COLO668 (cell line): ENCODE results near the gene ARFGAP1.

Experiments
- DNase-seq: peaks from one replicate; lab custom pipeline; 2025; ENCODE audit not compliant: unreplicated experiment; lab: John Stamatoyannopoulos, UW

ARFGAP1 gene

DNA sequence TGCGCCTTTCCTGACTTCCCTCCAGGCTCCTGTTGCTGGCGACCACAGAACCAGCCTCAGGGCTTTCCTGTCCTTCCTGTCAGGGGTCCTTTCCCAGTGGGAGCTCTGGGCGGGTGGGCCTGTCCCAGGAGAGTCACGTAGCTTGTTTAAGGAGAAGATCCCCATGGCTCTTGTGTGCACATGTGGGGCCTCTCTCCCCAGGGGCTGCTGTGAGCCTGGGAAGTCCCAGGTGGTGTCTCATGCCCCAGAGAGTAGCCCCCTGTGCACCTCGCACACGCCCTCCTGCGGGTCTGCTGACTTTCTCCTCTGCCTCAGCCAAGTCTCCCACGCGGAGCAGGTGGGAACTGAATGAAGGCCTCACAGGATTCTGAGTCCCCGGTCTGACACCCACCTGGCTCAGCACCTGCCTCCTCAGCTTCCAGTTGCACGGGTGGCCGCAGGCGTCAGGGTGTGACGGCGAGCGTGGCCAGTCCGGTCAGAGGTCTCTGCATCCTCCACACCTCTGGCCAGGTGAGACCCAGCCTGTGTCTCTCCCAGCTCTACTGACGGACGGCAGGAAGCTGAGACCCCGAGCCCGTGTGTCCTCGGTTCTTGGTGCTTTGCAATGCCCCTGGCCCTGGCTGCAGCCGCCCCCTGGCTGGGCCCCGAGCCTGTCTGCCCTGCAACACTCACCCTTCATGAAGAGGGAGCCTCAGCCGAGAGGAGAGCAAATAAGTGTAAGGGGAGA is 12.7 kb upstream of the ARFGAP1 start:
- DNase-seq, result peak; percentile 28

DNA sequence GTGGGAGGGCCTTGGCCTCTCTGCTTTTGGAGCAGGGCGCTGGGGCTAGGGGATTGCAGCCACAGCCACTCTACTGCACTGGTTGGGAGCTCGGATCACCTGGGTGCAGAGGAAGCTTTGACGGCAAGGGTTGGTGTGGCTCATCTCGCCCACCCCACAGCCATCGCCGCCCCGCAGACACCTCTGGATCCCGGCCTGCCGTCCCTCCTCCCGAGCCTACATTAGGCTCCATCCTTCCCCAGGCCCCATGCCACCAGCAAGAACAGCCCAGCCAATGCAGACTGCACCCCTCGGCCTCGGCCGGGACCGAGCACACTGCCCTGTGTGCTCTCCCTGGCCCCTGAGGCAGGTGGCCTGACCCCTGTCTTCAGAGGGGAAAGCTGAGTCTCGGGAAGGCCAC is 12.1 kb upstream of the ARFGAP1 start:
- no peak for DNase-seq

DNA sequence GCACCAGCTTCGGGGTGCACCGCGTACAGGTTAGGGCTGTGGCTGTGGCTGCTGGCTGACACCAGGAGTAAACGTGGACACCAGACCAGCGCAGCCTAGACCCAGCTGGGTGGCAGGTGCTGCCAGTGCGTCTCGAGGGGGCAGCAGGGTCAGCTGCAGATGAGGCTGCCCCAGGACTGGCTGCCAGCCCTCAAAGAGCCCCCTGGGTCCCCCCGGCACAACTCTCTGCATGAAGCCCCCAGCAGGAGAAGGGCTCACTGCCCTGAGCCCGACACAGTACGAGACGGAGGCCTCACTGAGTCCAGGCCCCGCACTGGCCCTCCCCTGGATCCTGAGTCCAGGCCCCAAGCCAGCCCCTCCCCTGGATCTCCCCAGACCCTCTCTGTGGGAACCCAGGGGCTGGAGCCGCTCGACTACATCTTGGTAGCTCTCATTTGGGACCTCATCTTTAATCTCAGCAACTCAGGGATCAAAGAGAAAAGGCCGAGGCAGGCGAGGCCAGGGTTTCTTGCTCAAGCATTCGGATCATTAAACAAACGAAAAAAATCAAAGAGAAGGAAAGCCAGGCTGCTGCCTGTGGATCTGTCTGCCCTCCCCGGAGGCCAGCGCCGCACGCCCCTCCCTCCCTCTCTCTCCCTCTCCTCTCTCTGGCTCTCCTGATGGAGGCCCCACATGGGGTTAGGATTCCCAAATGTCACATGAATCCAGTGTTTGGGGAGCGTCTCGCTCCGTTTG is 11.4 kb upstream of the ARFGAP1 start:
- no peak for DNase-seq

DNA sequence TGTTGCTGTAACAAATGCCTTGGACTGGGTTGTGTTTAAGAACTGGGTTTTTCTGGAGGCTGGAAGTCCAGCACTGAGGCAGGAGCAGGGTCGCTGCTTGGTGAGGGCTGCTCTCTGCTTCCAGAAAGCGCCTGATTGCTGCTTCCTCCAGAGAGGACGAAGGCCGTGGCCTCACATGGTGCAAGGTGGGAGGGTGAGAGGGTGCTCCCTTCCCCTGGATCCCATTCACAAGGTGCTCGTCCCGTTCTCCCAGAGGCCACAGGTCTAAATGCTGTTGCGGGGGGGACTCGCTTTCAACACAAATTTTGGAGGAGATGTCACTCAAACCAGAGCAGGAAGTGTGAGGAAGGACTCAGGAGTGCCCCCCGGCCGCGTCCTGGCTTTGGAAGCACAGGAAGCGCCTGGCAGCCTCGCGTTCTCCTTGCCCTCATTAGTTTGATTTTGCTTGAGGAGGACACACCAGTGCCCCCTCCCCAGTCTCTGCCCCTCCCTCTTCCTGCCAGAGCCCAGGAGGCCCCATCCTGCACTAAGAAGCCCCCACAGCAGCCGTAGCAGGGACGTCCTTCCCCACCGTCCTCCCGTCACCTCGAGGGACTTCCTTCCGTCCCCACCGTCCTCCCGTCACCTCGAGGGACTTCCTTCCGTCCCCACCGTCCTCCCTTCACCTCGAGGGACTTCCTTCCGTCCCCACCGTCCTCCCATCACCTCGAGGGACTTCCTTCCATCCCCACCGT is 10.7 kb upstream of the ARFGAP1 start:
- no peak for DNase-seq

DNA sequence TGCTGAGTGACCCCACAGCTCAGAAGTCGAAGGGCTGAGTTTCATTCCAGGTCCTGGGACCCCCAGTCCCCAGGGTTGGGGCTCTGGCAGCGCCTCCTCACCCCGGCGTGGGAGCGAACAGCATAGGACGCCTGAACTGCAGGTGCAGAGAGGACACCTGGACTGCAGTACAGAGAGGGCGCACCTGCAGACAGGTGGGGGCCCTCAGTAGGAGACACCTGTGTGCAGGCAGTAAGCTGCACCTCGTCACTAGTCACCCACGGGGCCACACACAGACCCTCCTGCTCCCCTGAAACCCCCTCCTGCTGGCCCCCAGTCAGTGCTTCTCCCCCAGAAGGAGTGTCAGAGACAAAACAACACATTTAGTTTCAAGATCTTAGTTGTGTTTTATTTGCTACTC is 9.8 kb upstream of the ARFGAP1 start:
- peak; percentile 57 for DNase-seq

DNA sequence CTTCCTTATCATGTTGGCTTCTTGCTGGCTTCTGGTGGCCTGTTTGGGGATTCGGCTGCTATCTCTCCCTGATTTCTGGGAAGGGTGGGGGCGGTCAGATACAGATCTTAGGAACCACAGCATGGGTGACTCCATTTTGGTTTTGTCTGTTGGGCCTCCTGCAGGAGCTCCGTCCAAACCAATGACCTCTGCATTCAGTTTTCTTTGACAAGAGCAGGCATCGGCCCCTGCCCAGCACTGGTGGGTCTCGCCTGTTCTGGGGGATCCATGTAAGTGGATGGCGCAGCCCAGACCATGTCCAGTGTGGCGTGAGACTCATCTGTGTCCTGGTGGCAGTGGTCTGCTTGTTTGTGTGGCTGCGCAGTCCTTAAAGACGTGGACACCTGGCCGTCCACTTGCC is 8.6 kb upstream of the ARFGAP1 start:
- DNase-seq, result no peak

DNA sequence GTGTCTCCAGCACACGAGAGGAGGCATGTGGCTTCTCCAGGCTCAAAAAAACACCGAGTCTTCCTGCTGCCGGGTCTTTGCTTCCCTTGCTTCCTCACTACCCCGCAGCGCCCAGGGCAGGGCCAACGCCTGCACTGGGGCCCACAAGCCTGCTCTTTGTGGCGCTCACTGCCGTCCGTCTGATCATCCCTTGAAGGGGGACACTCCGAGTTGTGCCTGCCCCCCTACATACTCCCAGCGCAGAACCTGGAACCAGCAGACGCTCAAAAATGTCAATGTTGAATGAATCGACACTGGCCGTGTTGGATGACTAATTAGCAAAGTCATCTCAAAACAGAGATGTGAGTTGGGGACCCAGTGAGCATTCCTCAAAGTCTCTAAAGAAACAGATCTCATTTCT is 8.1 kb upstream of the ARFGAP1 start:
- DNase-seq, result no peak

DNA sequence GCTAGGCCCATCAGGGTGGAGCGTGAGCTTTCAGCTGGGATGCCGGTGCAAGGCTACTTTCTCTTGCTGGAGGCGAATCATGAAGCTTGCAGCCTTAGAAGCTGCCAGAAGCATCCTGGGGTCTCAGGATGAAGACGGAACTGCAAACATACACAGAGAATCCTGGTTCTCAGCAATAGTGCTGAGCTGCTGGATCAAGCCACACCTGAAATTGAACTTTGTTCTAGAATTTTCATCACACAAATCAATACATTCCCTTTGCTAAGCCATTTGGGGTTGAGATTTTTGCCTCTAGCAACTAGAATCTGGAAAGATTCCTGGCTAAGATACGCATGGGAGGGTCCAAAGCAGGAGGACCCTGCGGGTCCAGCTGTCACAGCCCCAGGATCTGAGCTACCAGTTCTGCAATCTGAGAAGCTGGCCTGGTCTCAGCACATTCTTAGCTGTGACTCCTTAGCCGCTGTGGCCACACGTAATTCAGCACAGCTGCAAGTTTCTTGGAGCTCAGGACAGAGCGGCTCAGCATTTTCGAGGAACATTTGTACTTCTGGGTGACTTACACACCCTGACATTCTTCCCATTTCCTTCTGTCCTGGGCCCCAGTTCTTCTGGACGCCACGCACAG is 6.6 kb upstream of the ARFGAP1 start:
- no peak for DNase-seq

DNA sequence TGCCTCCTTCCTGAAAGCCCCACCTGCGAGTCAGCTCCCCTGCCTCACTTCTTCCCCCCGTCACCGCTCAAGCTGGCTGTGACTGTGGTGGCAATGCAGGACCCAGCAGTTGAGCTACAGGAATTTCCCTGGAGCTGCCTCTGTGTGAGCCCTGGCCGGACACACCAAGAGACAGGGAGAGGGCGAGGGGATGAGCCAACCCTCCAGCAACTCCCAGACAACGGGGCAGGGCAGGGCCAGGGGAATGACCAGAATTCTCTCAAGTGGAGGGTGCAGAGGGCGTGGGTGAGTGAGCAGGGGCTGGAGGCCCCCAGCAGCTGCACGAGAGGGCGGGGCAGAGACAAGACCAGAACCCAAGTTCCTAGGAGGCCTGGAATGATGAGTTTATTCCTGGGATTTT is 4.9 kb upstream of the ARFGAP1 start:
- DNase-seq, result no peak

DNA sequence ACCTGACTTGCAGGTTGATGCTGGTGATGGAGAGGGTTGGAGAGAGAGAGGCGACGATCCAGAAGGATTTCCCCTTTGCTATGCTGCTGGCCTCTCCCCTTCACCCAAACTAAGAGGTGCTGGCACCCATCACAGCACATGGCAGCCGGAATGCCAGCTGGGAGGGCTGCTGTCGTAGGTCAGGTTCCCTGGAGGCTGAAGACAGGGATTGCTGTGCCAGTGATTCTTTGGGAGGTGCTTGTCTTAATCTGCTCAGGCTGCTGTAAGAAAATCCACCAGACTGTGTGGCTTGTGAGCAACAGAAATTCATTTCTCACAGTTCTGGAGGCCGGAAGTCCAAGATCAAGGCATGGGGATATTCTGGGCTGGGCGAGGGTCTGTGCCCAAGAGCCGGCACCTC is 4.4 kb upstream of the ARFGAP1 start:
- DNase-seq, result no peak

DNA sequence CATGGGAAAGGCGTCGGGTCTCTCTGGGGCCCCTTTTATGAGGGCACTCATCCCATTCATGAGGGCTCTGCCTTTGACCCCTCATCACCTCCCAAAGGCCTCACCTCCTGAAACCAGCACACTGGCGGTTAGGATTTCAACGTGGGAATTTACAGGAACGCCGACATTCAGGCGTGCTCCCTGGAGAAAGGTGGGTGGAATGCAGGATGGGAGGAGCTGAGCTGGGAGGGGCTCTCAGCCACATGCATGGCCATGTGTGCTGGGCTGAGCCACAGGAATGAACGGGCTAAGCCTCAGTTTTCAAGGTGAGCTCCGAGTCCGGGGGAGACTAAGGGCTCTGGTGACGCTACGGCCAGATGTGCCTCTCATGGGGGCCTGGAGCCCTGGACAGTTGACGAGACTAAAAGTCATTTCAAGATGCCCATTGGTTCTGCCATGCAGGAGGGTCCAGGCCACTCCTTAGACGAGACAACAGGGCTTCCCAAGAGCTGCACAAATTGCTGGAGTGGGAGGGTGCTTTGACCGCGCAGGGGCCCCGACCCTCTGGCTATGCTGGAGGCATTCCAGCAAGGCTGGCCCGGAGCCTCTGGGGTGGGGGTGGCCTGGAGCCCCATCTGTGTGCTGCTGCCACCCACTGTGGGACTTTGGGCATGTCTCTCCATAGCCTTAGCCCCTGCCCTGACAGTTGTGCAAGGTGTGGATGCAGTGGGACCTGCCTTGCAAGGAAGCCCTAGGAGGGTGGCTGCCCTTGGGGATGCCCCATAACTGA is 3.8 kb upstream of the ARFGAP1 start:
- no peak for DNase-seq

DNA sequence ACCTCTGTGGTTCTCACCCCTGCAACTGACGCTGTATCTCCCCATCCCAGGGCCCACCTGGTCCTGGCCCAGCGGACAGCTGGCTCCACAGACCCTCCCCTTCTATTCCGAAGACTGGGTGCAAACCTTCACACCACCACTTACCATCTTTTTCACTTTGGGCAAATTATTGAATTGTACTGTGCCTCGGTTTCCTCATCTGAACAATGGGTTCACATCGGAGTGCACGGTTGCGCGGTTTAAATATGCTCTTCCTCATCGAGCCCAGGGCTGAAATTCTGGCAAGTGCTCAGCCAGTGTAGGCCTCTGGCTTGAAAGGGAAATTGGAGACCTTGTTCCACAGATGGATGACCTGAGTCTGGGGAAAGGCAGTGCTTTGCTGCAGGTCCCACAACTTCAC is 2.9 kb upstream of the ARFGAP1 start:
- no peak for DNase-seq

DNA sequence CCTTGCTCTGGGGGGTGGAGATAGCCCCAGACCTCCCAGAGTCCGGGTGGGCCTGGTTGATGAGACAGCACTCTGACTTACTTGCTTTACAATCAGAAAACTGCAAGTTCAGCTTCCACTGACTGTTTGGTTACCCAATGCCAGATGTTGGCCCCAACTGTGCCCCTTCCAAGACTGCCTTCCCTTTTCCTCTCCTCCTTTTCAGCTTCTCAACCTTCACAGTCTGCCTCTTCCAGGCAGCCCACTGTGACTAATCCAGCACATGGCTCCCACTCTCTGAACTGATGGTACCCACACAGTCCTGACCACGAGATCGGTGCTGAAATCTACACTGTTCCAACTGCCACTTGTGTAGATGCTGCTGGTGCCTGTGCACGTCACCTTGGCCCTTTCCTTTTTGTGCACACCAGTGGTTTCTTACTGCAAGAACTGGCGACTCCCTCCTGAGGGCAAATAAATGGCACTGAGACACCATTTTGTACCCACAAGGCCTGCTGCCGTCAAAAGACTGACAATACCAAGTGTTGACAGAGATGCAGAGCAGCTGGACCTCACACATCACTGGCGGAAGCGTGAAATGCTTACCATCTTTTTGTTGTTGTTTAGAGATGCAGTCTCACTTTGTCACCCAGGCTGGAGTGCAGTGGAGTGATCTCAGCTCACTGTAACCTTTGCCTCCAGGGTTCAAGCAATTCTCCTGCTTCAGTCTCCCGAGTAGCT is 1.8 kb upstream of the ARFGAP1 start:
- DNase-seq, result no peak

DNA sequence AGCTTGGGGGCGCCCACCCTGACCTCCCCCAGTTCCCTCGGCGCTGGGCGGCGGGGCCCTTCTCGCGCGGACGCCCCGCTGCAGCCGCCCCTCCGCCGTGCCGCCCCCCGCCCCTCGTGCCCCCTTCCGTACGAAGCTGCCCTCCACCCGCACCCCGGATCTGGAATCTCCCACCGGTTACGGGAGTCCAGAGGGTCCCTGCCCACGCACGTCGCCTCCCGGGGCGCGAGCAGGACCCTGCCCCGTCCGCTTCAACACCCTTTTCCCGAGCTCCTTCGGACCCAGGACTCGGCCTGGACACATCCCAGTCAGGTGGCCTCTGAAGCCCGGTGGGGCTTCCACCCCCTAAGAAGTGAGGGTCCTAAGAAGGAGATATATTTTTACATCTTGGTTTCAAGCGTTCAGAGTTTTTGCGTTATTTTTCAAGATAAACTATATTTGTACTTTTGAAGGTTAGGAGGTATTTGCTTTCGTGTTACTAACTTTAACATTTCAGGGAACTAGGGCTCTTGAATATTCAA is 506 bp downstream of the ARFGAP1 start:
- DNase-seq, result no peak

DNA sequence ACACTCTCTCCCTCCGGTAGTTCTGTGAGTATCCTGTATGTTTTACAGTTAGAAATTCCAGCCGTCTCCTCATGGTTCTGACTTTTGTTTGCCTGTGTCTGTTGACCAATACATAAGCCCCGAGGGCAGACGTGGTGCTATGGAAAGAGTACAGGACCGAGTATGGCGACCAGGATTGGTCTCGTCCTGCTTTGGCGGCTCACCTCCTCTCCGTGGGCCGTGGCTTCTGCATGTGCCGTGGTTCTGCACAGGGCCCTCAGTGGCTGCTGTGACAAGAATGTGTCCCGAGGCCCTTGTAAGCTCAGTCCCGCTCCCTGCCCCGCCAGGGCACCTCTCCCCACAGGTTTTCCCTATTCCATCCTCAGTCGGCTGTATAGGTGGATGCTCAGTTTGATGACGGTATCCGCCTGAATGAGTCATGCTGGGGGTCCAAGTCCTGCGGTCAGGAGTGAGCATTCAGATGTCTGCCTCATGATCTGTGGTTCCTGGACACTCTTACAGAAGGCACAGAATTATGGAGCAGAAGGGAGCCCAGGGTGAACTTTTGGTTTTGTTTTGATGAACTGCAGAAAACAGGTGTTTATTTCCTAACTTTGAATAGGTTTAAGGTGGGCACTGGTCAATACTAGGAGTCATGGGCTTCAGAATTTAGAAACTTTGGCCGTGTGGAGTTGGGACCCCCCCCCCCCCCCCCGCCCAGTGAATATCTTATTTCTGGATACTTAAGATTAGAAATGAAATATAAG is 1.2 kb downstream of the ARFGAP1 start:
- peak; percentile 42 for DNase-seq

DNA sequence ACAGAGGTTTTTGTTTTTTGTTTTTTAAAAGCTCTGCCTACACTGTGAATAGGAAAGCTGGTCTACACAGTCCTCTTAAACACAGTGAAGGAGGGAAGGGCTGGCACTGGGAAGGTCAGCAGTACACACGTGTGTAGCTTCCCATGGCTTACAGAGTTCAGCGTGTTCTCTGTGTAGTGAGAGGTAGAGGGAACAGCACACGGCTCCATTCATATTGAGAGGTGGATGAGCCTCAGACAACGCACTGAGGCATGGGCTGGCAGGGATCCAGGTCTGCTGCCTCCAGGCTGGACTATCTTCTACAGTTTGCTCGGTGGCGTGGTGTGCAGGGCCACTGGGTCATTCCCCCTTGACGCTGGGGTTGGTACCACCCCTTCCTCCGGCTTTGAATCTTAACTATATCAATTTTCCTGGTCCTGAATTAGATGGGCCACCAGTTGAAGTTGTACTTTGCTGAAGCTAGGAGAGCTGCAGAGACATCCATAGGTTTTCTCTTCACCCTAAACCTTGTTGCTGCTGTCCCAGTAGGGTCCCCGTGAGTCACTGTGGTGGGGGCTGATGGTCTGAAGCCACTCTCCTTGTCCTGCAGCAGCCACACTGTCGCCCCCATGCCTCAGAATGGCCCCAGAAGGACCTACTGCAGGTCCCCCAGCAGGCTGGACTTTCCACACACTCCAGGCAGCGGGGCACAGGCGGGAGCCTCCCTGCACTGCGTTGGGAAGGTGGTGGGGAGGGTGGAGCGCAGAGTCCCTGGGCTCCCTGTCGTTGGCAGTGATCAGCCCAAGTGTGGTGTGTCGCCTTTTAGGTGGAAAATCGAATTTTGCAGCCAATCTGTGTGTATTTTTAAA is 2.0 kb downstream of the ARFGAP1 start:
- DNase-seq, result no peak

DNA sequence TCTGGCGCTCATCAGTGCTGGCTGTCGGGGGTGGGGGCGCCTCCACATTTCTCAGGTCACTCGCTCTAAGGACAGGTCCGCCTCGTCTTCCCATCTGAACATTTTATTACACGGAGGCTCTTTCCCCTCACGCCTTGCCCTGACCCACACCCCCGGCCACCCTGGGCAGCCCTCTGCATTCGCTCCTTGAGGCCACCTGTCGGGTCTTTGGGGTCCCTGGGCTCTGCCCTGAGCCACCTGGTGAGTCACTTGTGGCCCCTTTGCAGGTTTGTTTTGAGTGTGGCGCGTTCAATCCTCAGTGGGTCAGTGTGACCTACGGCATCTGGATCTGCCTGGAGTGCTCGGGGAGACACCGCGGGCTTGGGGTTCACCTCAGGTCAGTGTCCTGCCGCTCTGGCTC is 3.2 kb downstream of the ARFGAP1 start:
- no peak for DNase-seq

DNA sequence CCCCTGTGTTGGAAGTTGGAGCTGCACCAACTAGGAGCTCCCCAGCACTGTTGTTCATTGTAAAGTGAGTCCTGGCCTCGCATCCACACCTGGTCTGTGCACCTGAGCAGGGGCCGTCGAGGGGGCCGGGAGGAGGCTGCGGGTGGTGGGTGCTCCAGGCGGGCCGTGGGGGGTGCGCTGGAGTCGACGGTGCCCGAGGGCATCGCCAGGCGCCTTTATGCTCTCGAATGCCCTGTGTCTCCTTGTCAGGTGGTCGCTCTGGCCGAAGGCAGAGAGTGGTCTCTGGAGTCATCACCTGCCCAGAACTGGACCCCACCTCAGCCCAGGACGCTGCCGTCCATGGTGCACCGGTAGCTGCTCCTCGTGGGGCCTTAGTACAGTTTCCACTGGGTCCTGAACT is 4.3 kb downstream of the ARFGAP1 start:
- DNase-seq, result no peak
